RWPE1 (cell line): ENCODE measurements around the gene LAMA5.
A peak's percentile ranks its signal among the peaks of the same experiment; 100 is the strongest.

ENCODE experiments used
- CTCF ChIA-PET: fragments of 350-600 bp; sonication (Branson Sonifier 250); formaldehyde crosslinking; extraction: SDS; loops from one replicate; lab custom pipeline; 2021; lab: Yijun Ruan, JAX
- POLR2A ChIA-PET: fragments of 400-600 bp; formaldehyde crosslinking; extraction: SDS; loops from one replicate; lab custom pipeline; 2020; ENCODE audit warnings: antibody characterized with exemption; ENCODE audit not compliant: low non-redundant PET; lab: Yijun Ruan, JAX
- DNase-seq: peaks from one replicate; pipeline ENCODE4 v3.0.0; 2012; ENCODE audit warnings: low spot score
- H3K27ac ChIP-seq: fragments of 450-650 bp; 2 replicates; pipeline ENCODE4 v1.5.1; 2017
- CTCF ChIP-seq: fragments of 450-650 bp; conservative IDR thresholded peaks from 2 replicates; pipeline ENCODE4 v1.5.1; 2017; ENCODE audit warnings: low read depth, mild to moderate bottlenecking

The LAMA5 gene

DNA sequence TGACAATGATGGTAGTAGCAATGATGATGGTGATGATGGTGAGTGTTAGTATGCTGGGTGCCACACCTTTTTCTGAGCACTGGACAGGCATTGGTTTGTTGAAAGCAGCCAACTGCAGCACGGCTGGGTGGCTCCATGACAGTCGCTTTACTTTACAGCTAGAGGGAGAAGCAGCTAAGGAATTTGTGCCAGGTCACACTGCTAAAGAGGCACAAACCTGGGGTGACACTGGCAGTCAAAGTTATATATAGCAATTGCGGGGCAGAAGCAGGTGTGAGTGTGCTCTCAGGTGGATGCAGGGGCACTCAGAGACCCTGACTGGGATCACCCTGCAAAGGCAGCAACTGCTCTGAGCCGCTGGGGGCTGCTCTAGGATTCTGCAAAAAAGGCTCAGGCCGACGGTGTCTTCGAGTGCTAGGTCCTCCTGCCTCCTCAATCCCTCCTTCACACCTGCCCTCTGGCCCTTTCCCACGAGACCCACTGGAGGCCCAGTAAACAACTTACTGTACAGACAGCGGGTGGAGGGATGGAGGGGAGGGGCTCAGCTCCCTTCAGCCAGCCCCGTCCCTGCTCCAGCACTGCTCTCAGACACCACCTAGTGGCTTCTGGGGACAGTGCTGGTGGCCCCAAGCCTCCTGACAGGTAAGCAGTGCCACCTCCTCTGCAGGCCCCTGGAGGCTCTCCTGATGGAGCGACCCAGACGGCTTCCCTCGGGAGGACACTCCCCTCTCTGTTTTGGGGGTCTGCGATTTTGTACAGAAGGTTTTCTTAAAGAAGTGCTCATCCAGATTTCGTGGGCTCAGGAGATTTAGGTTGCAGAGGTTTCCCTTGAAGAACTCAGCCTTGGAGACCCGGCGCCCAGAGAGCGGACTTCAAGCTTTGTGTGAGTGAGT lies 15.4 kb upstream of the LAMA5 start:
- CTCF ChIA-PET = interaction anchor here (0.5 to 3.7 kb wide), 27 partner anchors 8 to 1323 kb away, joined by 3 to 173 read pairs (median 4); partner anchors contain the start of genes ADRM1 and LAMA5
- TF ChIP-seq CTCF = peak; percentile 100
- POLR2A ChIA-PET = interaction anchor here (0.5 to 2.8 kb wide), 5 partner anchors 13 to 500 kb away, joined by 4 to 22 read pairs (median 5); partner anchors contain the start of gene LAMA5

DNA sequence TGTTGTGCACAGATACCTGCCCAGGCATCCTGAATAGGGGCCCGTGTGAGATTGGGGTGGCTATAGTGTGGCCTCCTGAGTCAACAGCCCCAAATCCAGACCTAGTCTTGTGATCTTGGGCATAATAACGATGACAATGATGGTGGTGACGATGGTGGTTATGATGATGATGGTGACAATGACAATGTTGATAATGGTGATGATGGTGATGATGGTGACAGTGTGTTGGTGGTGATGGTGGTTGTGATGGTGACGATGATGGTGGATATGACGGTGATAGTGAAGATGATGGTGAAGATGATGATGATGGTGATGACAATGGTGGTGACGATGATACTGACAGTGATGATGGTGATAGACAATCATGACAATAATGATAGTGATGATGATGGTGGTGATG lies 14.7 kb upstream of the LAMA5 start:
- DNase-seq = no peak
- ChIA-PET CTCF (interaction anchor here (0.9 to 3.7 kb wide), 14 partner anchors 8 to 88 kb away, joined by 3 to 173 read pairs (median 7); partner anchors contain the start of genes ADRM1 and LAMA5), POLR2A (interaction anchor here (1.0 to 2.8 kb wide), 3 partner anchors 13 to 29 kb away, joined by 4 to 22 read pairs (median 5); partner anchors contain the start of gene LAMA5)
- peak overlapping the region; percentile 100 for H3K27ac ChIP-seq
- no peak for TF ChIP-seq CTCF

More for the DNA sequence above, 15.4 kb upstream of the LAMA5 start:
- peak; percentile 93 for DNase-seq
- H3K27ac ChIP-seq = peak overlapping the region; percentile 81

DNA sequence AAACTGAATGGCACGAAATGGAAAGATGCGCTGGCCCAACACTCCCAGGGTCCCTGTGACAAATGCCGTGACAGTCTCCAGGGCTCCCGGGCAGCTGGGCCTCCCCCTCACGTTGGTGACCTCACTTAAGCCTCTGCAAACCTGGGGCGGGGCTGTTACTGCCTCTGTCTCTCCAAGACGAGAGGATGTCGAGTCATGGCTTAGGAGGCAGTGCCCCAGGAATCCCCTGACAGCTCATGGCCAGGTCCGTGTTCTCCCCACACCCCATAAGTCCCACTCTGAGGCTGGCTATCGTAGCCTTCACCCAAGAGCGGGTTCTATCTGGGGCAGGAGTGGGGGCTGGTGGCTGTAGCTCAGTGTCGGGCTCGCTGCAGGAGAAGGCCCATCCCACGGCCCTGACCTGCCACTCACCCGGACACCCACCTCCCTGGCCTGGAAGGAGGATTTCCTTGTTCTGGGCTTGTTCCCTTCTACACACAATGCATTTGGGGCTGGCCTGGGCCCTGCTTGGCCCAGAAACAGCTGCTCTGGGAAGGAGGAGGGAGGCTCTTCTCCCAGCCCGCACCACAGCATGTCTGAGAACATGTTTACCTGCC lies 14.2 kb upstream of the LAMA5 start:
- no peak for TF ChIP-seq CTCF
- ChIA-PET POLR2A (interaction anchor here (1.2 to 2.8 kb wide), 2 partner anchors 11 to 16 kb away, joined by 3 to 22 read pairs; partner anchors contain the start of gene LAMA5), CTCF (interaction anchor here (0.5 to 3.7 kb wide), 9 partner anchors 15 to 340 kb away, joined by 3 to 173 read pairs (median 4); partner anchors contain the start of genes ADRM1 and LAMA5)
- peak; percentile 70 for DNase-seq
- peak overlapping the region; percentile 100 for H3K27ac ChIP-seq

- peak; percentile 90 for DNase-seq
- ChIA-PET POLR2A (interaction anchor here (0.6 to 5.1 kb wide), 4 partner anchors 8 to 72 kb away, joined by 3 to 67 read pairs (median 5); partner anchors contain the start of genes LAMA5 and RPS21), CTCF (interaction anchor here (0.5 to 2.4 kb wide), 8 partner anchors 9 to 205 kb away, joined by 3 to 11 read pairs (median 4); partner anchors contain the start of gene ADRM1)
- TF ChIP-seq CTCF = no peak
- H3K27ac ChIP-seq = peak overlapping the region; percentile 100
Observed at GRCh38 chr20:62378215-62378614, 11.1 kb upstream of the LAMA5 start.

- POLR2A ChIA-PET = interaction anchor here (1.3 to 5.1 kb wide), 3 partner anchors 9 to 28 kb away, joined by 7 to 67 read pairs (median 9); partner anchors contain the start of genes LAMA5 and RPS21
- no peak for DNase-seq
- no peak; the same call in 1 of the 2 replicates for TF ChIP-seq CTCF
- CTCF ChIA-PET = interaction anchor here (0.6 to 2.4 kb wide), 6 partner anchors 9 to 206 kb away, joined by 3 to 11 read pairs (median 4); partner anchors contain the start of gene ADRM1
- H3K27ac ChIP-seq = peak overlapping the region; percentile 100
Observed at GRCh38 chr20:62377615-62378178, 10.6 kb upstream of the LAMA5 start.
